ENCODE measurements around the gene WFDC11.
"Not testable (repeated sequence)": the region's sequence is repeated elsewhere in the genome, so short reads cannot be mapped to it uniquely, and the experiment has no call there.

The WFDC11 gene

GRCh38 chr20:45670139-45670538, at the start of gene WFDC11:
WFDC11 (minus strand) TSS chr20:45670239; CDS start chr20:45650600, 19,639 bp downstream.
- DNase-seq, result no peak

GRCh38 chr20:45716141-45716688, 46.2 kb upstream of the WFDC11 start:
- not testable (repeated sequence) for DNase-seq

- no peak for DNase-seq
These were observed 35.1 kb upstream of the WFDC11 start, which contains the start of gene WFDC10B for GRCh38 chr20:45704969-45705637. WFDC10B (minus strand) TSS chr20:45705019; CDS start chr20:45685992, 19,027 bp downstream.

- DNase-seq, result no peak
These were observed 31.8 kb upstream of the WFDC11 start, which contains the start of gene WFDC13 for GRCh38 chr20:45701873-45702272. WFDC13 (plus strand) TSS chr20:45702038; CDS start chr20:45702124, 86 bp downstream.

- no peak for DNase-seq
These were observed 31.1 kb upstream of the WFDC11 start for GRCh38 chr20:45701104-45701503.

- no peak for DNase-seq
These were observed 25.5 kb upstream of the WFDC11 start for GRCh38 chr20:45695496-45695895.

- DNase-seq, result not testable (repeated sequence)
These were observed 23.3 kb upstream of the WFDC11 start for GRCh38 chr20:45693346-45693745.

- DNase-seq, result no peak
These were observed 15.9 kb upstream of the WFDC11 start for GRCh38 chr20:45685896-45686295.

GRCh38 chr20:45679650-45680049, 9.6 kb upstream of the WFDC11 start:
- DNase-seq, result no peak

- no peak for DNase-seq
These were observed 2.7 kb upstream of the WFDC11 start for GRCh38 chr20:45672765-45673164.

GRCh38 chr20:45657038-45657437, 13.0 kb downstream of the WFDC11 start:
- DNase-seq, result not testable (repeated sequence)

- not testable (repeated sequence) for DNase-seq
These were observed 18.3 kb downstream of the WFDC11 start for GRCh38 chr20:45651726-45652125.

GRCh38 chr20:45649312-45649863, 20.7 kb downstream of the WFDC11 start:
- DNase-seq, result no peak

GRCh38 chr20:45647441-45648050, 22.5 kb downstream of the WFDC11 start:
- no peak for DNase-seq

GRCh38 chr20:45646875-45647274, 23.2 kb downstream of the WFDC11 start:
- no peak for DNase-seq

GRCh38 chr20:45645869-45646268, 24.2 kb downstream of the WFDC11 start:
- not testable (repeated sequence) for DNase-seq

- not testable (repeated sequence) for DNase-seq
These were observed 29.0 kb downstream of the WFDC11 start for GRCh38 chr20:45641076-45641475.

- DNase-seq, result no peak
These were observed 30.4 kb downstream of the WFDC11 start for GRCh38 chr20:45639687-45640086.

GRCh38 chr20:45636513-45636912, 33.5 kb downstream of the WFDC11 start:
- DNase-seq, result no peak

GRCh38 chr20:45631184-45631583, 38.9 kb downstream of the WFDC11 start, which contains the start of gene WFDC9:
WFDC9 (minus strand) TSS chr20:45631284; CDS start chr20:45610181, 21,103 bp downstream.
- DNase-seq, result no peak

- DNase-seq, result no peak
These were observed 39.7 kb downstream of the WFDC11 start for GRCh38 chr20:45630371-45630770.

- DNase-seq, result peak; percentile 2 to 3
These were observed 40.4 kb downstream of the WFDC11 start, which contains the start of gene WFDC10A for GRCh38 chr20:45629496-45630100. WFDC10A (plus strand) TSS chr20:45629739; CDS start chr20:45629814, 75 bp downstream.

- no peak for DNase-seq
These were observed 43.5 kb downstream of the WFDC11 start for GRCh38 chr20:45626540-45626939.

Data from stimulated activated CD4-positive, alpha-beta T cell treated with anti-CD3 and anti-CD28 coated beads, Interleukin-4, amount 100 ng/mL, for 4 hours (primary cell).